HepG2 (cell line): ENCODE measurements around the gene PSMC3IP. TPM values are rescaled to one million over a fixed set of nuclear protein-coding genes. Genes with fewer than 3 reads are reported as not detected.

Experiments
- ARID5B ChIP-seq: IDR thresholded peaks from 2 replicates; pipeline ENCODE4 v1.4.0; 2020; ENCODE audit warnings: mild to moderate bottlenecking, missing genetic modification reagents
- ARNT ChIP-seq: fragments of 450-650 bp; IDR thresholded peaks from 2 replicates; pipeline ENCODE4 v1.6.1; 2017
- CSRNP2 ChIP-seq: sonication (generic); formaldehyde crosslinking; conservative IDR thresholded peaks from 2 replicates; pipeline ENCODE4 v1.8.0; 2022; ENCODE audit warnings: low read depth, missing genetic modification reagents
- FOXA1 ChIP-seq, 2 experiments: fragments of 450-650 bp in 1 of 2; sonication (generic) in 1 of 2; formaldehyde crosslinking in 1 of 2; IDR thresholded peaks; 2 replicates each; pipeline versions ENCODE4 v1.4.0 to v1.6.1; 2016 to 2020; ENCODE audit warnings: missing genetic modification reagents in 1 of 2
- MIER2 ChIP-seq: IDR thresholded peaks from 2 replicates; pipeline ENCODE4 v1.6.1; 2016; ENCODE audit warnings: missing biosample characterization, missing genetic modification reagents
- NFKB2 ChIP-seq: sonication (generic); formaldehyde crosslinking; IDR thresholded peaks from 2 replicates; pipeline ENCODE4 v1.4.0; 2020; ENCODE audit warnings: missing genetic modification reagents, borderline replicate concordance
- NPAS2 ChIP-seq: sonication (generic); formaldehyde crosslinking; IDR thresholded peaks from 2 replicates; pipeline ENCODE4 v1.8.0; 2022; ENCODE audit warnings: mild to moderate bottlenecking, missing genetic modification reagents, borderline replicate concordance
- PHF5A ChIP-seq: IDR thresholded peaks from one replicate; pipeline ENCODE4 v1.6.1; 2018; ENCODE audit warnings: low read depth, missing genetic modification reagents; ENCODE audit not compliant: unreplicated experiment
- SAFB2 ChIP-seq: sonication (generic); formaldehyde crosslinking; IDR thresholded peaks from 2 replicates; pipeline ENCODE4 v1.5.1; 2020; ENCODE audit warnings: missing genetic modification reagents, low read depth, mild to moderate bottlenecking, borderline replicate concordance
- TRIM22 ChIP-seq: fragments of 450-650 bp; IDR thresholded peaks from 2 replicates; pipeline ENCODE4 v1.6.1; 2017
- ZFP37 ChIP-seq: sonication (generic); formaldehyde crosslinking; IDR thresholded peaks from 2 replicates; pipeline ENCODE4 v1.4.0; 2020; ENCODE audit warnings: missing genetic modification reagents, borderline replicate concordance
- ZNF24 ChIP-seq: fragments of 450-650 bp; IDR thresholded peaks from 2 replicates; pipeline ENCODE4 v1.6.1; 2017; ENCODE audit warnings: antibody characterized with exemption, mild to moderate bottlenecking
- ZNF281 ChIP-seq: sonication (generic); formaldehyde crosslinking; IDR thresholded peaks from 2 replicates; pipeline ENCODE4 v1.4.0; 2020; ENCODE audit warnings: missing genetic modification reagents, borderline replicate concordance
- ZNF296 ChIP-seq: sonication (generic); formaldehyde crosslinking; conservative IDR thresholded peaks from 2 replicates; pipeline ENCODE4 v1.5.0; 2020; ENCODE audit warnings: mild to moderate bottlenecking, missing genetic modification reagents
- ZNF367 ChIP-seq: sonication (generic); formaldehyde crosslinking; IDR thresholded peaks from 2 replicates; pipeline ENCODE4 v1.4.0; 2020; ENCODE audit warnings: missing genetic modification reagents, borderline replicate concordance
- ZNF674 ChIP-seq: sonication (generic); formaldehyde crosslinking; IDR thresholded peaks from 2 replicates; pipeline ENCODE4 v1.5.0; 2020; ENCODE audit warnings: low read depth, mild to moderate bottlenecking, missing genetic modification reagents
- ZNF780A ChIP-seq: sonication (generic); formaldehyde crosslinking; IDR thresholded peaks from 2 replicates; pipeline ENCODE4 v1.8.0; 2022; ENCODE audit warnings: mild to moderate bottlenecking, missing genetic modification reagents, moderate library complexity
- polyA plus RNA-seq, 8 experiments: library from polyadenylated mRNA; depleted of rRNA in 3 of 8; stranded (reverse) in 7 of 8; unstranded in 1 of 8; fragments of >200 nt; fragmentation: Illumina TruSeq in 4 of 8; extraction: Trizol in 4 of 8; gene quantifications; 2 replicates each; pipeline versions ENCODE4 v1.2.1 to v1.2.3, GENCODE V29; 2011 to 2016; ENCODE audit warnings: low read depth in 4 of 8, missing spikeins in 1 of 8, mixed read lengths in 1 of 8; ENCODE audit not compliant: insufficient read depth in 1 of 8
- total RNA-seq, 5 experiments: library from RNA; depleted of rRNA; stranded (reverse); fragments of >200 nt; fragmentation: Illumina TruSeq; extraction: Trizol; gene quantifications; 2 replicates each; pipeline ENCODE4 v1.2.3, GENCODE V29; 2016; ENCODE audit warnings: low read depth in 1 of 5
- TF ChIP-seq, protein P1 (sequence below): sonication (generic); formaldehyde crosslinking; IDR thresholded peaks from 2 replicates; pipeline ENCODE4 v1.4.0; 2020; ENCODE audit warnings: mild to moderate bottlenecking, low read depth, missing genetic modification reagents

Gene PSMC3IP
- total and polyA plus RNA-seq, 2 of the 13 experiments (the other 11 are each of a cell fraction or from before 2014, with no cell fraction given) = 6.5 to 22.4 TPM

DNA sequence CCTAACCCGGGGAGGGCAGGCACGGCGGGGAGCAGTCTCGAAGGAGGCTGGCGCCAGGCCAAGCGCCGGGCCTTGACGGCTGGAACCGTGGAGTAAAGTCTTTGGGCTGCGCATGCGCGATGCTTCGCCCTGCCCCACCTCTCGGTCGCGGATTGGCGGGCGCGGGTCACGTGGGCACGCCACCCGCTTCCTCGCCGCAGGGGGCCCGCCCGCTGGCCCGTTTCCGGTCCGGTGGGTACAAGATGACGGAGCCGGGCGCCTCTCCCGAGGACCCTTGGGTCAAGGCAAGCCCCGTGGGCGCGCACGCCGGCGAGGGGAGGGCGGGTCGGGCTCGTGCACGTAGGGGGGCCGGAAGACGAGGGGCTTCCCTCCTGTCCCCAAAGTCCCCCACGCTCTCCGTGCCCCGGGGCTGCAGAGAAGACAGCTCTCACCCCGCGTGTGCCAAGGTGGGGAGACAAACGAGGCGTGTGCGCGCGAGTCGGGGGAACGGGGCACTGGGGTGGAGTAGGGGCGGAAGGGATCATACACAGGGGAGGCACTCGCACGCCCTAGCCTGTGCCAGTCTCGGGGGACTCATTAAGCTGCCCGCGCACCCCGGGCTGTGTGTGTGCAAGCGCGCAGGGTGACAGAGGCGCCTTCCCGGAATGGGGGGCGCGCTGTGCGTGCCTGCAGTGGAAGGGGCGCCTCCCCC, 10.5 kb downstream of the PSMC3IP start, which contains the start of gene MLX (continued):
- TF ChIP-seq CSRNP2 (CRISPR knock-in tag) (no peak), ARNT (no peak), ZFP37 (CRISPR knock-in tag) (peak; percentile 10; the same call in 1 of the 2 replicates), FOXA1 (IDR thresholded peaks at IDR 0.05) (no peak), FOXA1 (CRISPR knock-in tag; IDR thresholded peaks at IDR 0.05) (peak; percentile 29; the same call in 1 of the 2 replicates), ZNF367 (CRISPR knock-in tag) (no peak), ZNF24 (no peak), NFKB2 (CRISPR knock-in tag) (peak; percentile 38; the same call in 1 of the 2 replicates), ZNF780A (CRISPR knock-in tag) (no peak), ZNF281 (peak; percentile 17; the same call in 1 of the 2 replicates), ZNF674 (CRISPR knock-in tag) (no peak), ARID5B (CRISPR knock-in tag) (peak; percentile 67; the same call in 1 of the 2 replicates), PHF5A (CRISPR knock-in tag) (peak; percentile 88), ZNF296 (CRISPR knock-in tag) (no peak), MIER2 (CRISPR knock-in tag) (no peak), TRIM22 (no peak), NPAS2 (no peak), SAFB2 (CRISPR knock-in tag) (no peak; the same call in 1 of the 2 replicates)
- TF ChIP-seq, protein P1, sequence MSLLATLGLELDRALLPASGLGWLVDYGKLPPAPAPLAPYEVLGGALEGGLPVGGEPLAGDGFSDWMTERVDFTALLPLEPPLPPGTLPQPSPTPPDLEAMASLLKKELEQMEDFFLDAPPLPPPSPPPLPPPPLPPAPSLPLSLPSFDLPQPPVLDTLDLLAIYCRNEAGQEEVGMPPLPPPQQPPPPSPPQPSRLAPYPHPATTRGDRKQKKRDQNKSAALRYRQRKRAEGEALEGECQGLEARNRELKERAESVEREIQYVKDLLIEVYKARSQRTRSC (CRISPR knock-in tag) = peak; percentile 36; the same call in 1 of the 2 replicates
